Adipose tissue (tissue), 3 donors: Measurements from ENCODE around the gene FIGNL1. TPM values are rescaled to one million over a fixed set of nuclear protein-coding genes. Genes with fewer than 3 reads are reported as not detected.

ENCODE experiments used
- H3K27ac ChIP-seq: one replicate; pipeline ENCODE4 v1.5.1; 2013; ENCODE audit warnings: low read depth, low read length
- WGBS, 3 donors: extraction: QIAGEN DNeasy Blood & Tissue Kit; methylation state at CpG; one replicate each; pipeline ENCODE4 v1.1.7; 2013; 5-methylcytosine and 5-hydroxymethylcytosine counted together
- polyA plus RNA-seq, 3 donors: library from polyadenylated mRNA; stranded (reverse); fragments of 200-250 nt; gene quantifications; one replicate each; pipeline ENCODE4 v1.2.3, GENCODE V29; 2013
- donor health status: healthy with polysubstance abuse.
- donor health status: Bipolar disorder and iron deficiency.
- donor health status: healthy.

The FIGNL1 gene, protein sequence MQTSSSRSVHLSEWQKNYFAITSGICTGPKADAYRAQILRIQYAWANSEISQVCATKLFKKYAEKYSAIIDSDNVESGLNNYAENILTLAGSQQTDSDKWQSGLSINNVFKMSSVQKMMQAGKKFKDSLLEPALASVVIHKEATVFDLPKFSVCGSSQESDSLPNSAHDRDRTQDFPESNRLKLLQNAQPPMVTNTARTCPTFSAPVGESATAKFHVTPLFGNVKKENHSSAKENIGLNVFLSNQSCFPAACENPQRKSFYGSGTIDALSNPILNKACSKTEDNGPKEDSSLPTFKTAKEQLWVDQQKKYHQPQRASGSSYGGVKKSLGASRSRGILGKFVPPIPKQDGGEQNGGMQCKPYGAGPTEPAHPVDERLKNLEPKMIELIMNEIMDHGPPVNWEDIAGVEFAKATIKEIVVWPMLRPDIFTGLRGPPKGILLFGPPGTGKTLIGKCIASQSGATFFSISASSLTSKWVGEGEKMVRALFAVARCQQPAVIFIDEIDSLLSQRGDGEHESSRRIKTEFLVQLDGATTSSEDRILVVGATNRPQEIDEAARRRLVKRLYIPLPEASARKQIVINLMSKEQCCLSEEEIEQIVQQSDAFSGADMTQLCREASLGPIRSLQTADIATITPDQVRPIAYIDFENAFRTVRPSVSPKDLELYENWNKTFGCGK
- 1 to 10 TPM; 1.3 to 5.4 (median 2.9) TPM for polyA plus RNA-seq

DNA sequence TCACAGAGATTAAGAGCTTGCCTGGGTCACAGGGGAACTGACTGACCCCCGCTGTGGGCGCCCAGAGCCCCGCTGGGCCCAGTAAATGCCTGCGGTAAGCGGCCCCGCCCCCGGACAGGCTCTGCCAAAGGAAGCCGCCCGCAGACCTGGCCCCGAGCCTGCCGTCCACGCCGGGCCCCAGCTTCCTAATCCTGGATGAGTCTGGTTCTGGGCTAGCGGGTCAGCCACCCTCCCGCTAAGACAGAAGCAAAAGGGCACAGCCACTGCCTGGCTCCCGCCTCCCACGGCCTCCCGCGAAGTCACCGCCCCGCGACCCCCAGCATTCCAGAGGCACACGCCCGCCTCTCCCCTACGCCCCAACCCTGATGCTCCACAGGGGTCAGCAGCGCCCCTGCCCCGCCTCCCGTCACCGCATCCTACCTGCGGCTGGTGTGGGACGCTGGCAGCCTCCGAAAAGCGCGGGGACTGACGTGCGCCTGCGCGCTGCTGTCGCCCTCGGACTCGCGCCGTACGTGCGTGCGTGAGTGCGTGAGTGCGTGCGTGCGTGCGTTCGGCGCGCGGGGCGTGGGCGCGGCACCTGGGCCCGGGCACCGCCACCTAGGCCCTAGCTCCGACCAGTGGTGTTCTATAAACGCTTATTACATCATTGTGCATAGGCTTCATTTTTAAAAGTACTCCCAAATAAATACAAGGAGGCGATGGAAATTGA is at the start of gene FIGNL1:
FIGNL1 (minus strand) TSS at position 470 of the 709 bp plus-strand sequence. CDS start 3,063 bp downstream, outside the sequence.
- no peak within 1 kb of the TSS for H3K27ac ChIP-seq
- WGBS, 3 donors, result 0 to 1% (median 1%) methylated on average over 62 to 63 of the region's 63 CpGs

DNA sequence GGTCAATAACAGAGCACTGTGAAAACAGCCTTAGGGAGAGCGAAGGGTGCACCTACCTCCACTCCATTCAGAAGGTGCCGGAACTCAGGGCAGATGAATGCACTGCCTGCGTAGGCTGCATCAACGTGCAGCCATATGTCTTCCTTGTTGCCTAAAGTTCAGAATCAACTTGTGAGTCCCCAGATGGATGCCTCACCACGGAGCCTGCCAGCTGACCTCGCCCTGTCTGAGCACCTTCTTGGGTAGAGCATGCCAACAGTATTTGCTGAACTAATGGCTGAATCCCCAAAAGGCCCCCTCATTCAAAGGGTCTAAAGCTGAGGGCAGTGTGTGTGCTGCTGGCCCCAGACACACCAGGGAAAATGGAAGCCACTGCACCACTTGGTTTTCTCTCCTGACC is 48.9 kb upstream of the FIGNL1 start:
- no peak overlapping the region for H3K27ac ChIP-seq
- WGBS, 3 donors, result 94 to 98% (median 97%) methylated on average over 6 of the region's 6 CpGs

DNA sequence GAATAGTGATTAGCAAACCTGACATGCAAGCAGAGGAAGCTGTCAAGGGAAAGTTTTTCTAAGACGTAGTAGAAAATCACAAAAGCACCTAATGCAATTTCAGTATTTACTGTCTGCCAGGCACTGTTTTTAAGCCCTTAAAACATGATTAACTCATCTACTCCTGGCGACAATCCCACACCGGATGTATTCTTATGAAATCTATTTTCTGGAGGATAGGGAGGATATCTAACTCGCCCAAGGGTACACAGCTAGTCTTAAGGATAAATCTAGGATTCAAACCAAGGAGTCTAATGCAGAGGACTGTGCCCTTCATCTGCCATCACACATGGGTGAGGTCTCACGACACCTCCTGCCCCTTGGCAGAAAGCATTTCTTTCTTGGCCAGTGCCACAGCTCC is 47.8 kb upstream of the FIGNL1 start:
- WGBS, 3 donors, result 43 to 69% (median 46%) methylated on average over 5 of the region's 5 CpGs

DNA sequence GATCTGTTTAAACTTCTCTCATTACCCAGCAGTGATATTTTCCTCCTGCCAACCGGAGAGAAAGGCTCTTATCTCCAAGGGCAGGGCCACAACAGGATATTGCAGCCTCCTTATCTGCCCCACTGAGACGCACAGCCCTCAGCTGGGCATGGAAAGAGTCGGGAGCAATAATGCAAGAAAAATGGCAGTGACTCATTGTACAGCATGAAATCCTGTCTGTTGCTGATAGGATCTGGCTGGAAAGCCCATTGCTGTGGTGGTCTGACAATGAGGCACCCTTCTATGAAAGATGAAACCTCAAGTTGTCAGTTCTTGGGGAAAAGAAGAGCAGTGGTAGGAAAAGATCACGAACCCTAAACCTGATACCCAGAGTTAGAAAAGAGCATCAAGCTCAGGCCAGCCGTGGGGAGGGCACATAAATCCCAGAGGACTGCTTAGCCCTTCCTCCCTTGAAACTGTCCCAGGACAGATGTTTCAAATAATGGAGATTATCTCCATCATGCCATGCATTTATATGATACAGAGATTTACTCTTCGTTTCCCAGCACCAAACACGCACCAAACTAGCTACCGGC is 47.0 kb upstream of the FIGNL1 start:
- H3K27ac ChIP-seq, result no peak overlapping the region
- WGBS, 3 donors, result 43 to 56% (median 55%) methylated on average over 8 of the region's 8 CpGs

More for the DNA sequence above, 47.8 kb upstream of the FIGNL1 start:
- no peak overlapping the region for H3K27ac ChIP-seq

DNA sequence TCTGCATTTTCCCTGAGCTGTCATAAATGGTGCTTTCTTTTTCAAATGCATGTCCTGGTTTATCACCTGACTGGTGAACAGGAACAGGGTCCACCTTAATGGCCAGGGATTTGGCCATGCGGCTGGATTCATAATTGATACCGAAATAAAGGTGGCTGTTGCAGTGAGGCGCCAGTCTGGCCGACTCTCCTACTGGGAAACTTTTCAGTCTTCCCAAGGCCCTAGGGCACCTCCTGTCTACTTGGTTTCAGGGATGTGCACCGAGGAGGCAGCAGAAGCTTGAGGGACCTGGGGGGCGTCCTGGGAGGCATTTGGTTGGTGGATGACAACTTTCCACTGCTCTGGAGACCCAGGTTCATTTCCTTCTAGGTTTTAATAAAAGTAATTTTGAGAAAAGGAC is 46.4 kb upstream of the FIGNL1 start:
- WGBS, 3 donors, result 63 to 81% (median 66%) methylated on average over 6 of the region's 6 CpGs
- no peak overlapping the region for H3K27ac ChIP-seq

DNA sequence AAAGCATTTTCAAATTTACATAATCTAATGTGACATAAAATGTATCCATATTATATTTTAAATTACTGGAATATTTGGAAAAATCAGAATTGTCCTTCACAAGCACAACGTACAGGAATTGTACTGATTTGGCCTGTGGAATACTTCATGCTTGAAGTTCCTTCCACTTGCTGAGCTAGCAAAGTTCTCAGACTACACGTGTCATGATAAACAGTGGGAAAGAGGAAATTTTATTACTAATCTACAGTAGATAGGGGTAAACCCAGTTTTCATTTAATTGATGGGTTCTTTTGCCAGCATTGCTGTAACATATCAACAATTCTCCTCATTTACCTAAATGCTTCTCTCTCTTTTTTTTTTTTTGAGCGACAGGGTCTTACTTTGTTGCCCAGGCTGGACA is 45.6 kb upstream of the FIGNL1 start:
- WGBS, 3 donors, result 66 to 82% (median 68%) methylated on average over 3 of the region's 3 CpGs
- H3K27ac ChIP-seq, result no peak overlapping the region

DNA sequence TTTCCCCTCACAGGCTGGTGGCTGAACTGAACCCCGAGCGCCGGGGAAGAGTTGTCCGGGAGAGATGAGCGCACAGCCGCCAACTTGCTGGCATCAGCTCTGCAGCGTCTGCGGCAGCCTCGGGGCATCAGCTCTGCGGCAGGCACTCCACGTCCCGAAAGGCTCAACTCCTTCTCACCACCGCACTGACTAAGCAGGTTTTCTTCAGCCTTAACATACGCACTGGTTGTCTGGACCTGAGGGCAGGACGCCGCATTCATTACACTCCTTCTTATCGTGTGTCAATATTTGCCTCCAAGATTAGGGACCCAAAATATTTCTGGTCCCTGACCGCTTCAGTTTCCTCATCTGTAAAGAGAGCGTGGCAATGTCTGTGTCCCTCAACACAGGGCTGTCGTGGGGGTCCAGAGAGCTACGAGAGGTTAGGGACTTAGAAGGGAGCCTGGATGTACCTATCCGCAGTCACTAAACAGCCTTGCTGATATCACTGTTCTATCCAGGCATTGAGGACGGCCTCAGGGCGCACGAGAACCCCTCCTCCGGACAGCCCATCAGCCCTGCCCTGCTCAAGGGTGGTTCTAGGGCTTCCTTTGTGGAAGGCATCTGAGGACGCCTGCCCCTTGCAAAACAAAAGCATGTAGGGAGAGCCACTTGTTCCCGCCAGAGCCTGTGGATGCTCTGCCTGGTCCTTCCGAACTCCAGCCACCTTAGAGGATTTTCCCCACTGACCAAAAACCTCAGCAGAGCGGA is 42.8 kb upstream of the FIGNL1 start:
- H3K27ac ChIP-seq, result no peak overlapping the region
- WGBS, 3 donors, result 89 to 95% (median 94%) methylated on average over 30 of the region's 30 CpGs

DNA sequence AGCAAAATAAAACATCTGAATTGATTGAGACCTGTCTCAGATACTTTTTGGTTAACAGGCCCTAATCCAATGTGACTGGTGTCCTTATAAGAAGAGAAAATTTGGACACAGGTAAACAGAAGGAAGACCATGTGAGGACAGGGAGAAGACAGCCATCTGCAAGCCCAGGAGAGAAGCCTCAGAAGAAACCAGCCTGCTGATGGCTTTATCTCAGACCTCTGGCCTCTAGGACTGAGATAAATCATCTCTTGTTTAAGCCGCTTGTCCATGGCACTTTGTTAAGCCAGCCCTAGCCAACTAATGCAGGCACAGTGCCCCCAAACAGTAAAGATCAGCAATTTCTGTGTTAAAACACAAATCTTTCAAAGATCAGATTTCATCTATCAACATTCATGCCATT is 41.8 kb upstream of the FIGNL1 start:
- no peak overlapping the region for H3K27ac ChIP-seq
- 88 to 100% (median 91%) methylated on average over 1 of the region's 1 CpG for WGBS, 3 donors

DNA sequence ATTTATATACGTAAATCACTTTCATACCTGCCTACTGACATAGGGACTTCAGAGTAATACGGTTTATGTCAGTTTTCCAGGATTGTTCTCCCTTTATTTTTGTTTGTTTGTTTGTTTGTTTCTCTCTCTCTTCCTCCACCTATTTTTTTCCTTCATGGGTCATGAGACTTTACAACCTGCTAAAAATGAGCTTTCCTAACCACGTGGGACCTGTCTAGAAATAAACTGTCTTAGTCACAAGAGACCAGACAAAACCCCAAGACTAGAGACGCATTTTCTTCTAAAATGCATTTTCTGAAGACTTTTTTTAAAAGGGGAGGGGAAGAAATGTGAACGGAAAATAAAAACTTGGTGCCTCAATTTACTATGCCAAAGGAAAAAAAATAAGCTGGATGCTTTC is 41.1 kb upstream of the FIGNL1 start:
- H3K27ac ChIP-seq, result no peak overlapping the region
- 64 to 84% (median 67%) methylated on average over 5 of the region's 5 CpGs for WGBS, 3 donors

DNA sequence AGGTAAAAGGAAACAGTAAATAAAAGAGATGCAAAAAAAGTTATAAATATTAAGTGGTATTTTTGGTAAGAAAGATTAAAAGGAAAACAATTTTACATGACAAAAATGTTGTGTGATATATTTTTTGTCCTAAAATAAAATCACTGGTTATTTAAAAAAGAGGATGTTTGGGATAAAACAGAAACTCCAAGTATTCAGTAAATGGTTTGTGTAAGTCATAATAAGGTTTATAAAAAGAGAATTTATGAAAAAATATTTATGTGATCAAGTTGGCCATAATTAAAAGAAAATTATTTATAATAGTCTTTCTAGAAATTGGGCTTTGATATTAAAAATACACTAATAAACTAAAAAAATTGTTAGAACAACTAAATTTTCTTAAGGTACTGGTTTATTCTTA is 38.2 kb upstream of the FIGNL1 start:
- no peak overlapping the region for H3K27ac ChIP-seq

DNA sequence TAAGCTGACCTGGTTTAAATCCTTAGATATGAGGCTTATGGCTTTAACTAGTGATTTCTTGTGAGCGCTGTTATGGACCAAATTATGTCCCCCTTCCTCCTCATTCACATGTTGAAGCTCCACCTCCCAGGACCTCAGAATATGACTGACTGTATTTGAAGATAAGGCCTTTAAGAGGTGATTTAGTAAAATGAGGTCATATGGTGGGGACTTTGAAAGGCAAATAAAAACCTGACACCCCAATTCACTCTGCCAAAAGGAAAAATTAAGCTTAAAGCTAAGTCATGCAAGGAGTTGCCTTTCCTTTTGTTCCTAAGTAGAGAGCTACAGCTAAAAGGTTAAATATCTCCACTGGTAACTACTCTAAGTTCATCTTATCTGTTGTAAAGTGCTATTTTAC is 36.4 kb upstream of the FIGNL1 start:
- WGBS, 3 donors, result 96 to 100% (median 96%) methylated on average over 1 of the region's 1 CpG

DNA sequence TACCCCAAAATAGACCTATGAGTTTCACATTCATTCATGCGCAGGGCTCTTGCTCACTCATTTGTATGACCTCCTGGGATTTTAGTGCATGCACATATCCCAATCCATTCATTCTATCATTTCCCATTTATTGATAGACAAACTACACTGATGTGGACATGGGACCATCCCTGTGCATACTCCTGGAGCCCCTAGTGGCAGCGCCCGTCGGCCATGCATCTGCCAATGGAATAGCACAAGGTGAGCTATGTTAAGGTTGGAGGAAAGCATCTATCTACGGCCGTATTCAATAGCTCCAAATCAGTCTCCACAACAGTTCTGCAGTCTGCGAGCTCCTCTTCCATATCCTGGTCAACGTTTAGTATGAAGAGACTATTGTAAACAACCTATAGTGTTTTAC is 31.7 kb upstream of the FIGNL1 start:
- H3K27ac ChIP-seq, result no peak overlapping the region
- WGBS, 3 donors, result 87 to 90% (median 87%) methylated on average over 8 of the region's 8 CpGs

More for the DNA sequence above, 36.4 kb upstream of the FIGNL1 start:
- H3K27ac ChIP-seq, result no peak overlapping the region

DNA sequence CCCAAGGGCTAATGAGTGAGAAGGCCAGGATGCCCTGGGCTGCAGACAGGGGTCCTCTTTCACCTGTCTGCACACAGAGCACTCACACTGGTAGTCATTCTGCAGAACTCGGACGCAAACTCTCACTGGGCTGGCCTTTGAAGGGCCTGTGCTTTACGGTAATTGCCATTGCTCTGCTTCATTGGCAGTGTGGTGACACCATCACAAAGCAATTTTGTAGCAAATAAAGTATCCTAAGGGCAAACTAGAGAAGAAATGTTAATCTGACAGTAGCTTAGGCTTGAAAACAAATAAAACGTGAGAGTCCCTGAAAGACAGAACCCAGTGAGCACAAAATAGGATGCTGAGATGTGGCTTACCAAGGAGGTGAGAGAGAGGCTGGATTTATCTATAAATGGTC is 30.6 kb upstream of the FIGNL1 start:
- 46 to 77% (median 47%) methylated on average over 4 of the region's 4 CpGs for WGBS, 3 donors
- no peak overlapping the region for H3K27ac ChIP-seq

DNA sequence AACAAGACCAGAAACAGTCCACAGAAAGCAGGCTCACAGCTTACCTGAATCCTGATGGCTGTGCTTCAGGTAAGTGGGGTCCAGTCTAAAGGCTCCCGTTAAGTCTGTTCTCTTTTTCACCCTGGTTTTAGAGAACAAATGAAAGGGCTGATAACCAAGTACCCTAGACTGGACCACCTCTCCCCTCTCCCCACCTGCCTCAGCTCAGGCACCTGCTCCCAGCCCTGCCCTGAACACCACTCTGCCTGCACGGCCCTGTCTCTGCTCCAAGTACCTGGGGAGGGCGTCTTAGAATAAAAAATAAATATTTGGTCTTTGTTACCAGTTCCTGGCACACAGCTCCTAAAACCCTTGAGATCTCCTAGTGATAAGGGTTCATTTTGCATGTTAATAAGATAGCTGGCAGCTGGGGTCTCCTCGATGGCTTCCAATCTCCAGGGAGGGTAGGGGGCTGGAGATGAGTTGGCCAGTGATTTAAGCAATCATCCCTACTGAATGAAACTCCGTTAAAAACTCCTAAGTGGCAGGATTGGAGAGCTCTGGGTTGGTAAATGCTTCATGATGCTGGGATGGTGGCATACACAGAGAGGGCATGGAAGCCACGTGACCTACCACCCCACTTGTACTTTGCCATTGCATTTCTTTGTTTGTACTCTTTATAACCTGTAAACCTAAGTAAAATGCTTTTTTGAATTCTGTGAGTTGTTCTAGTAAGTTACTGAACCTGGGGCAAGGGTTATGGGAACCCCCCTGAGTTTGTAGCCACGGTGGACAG is 29.8 kb upstream of the FIGNL1 start:
- 73 to 82% (median 82%) methylated on average over 7 of the region's 7 CpGs for WGBS, 3 donors
- no peak overlapping the region for H3K27ac ChIP-seq

DNA sequence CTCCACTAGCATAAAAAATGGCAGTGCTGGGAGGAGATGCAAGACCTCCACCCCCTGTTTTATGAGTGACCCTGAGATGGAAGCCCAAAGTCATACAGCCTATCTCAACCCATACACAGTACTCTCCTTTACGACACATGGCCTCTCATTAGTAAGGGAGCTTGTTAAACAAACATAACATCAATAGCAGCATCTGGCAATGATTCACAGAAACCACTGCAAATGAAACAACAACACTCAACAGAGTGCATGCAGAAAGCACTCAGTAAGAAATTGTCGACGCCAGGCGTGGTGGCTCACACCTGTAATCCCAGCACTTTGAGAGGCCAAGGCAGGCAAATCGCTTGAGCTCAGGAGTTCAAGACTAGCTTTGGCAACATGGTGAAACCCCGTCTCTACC is 27.5 kb upstream of the FIGNL1 start:
- no peak overlapping the region for H3K27ac ChIP-seq
- 77 to 85% (median 80%) methylated on average over 6 of the region's 6 CpGs for WGBS, 3 donors

DNA sequence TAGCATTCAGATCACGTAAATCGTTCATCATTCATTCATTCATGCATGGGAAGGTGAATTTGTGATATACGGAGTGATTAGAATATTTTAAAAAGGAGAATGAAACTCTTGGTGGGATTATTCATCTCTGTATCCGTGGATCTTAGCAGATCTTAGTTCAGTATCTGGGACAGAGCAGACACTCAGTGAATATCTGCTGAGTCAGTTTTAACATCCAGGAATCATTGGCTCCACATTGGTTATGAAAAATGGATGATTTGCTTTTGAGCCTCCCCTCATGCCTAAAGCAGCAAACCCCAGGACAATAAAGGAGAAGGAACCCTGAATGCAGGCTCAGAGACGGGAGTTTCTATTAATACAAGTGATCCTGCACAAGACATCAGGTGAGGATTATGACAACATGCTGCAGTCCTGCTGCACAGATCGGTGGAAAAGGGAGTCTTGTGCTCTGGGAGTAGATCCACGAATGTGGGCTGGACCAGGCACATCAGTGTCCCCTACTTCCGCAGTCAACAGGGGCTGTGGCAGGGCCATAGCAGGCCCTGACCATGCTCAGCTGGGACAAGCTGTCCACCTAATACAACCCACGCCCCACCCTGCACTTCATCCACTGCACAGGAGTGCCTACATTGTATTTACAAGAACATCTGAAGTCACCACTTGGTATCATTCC is 26.9 kb upstream of the FIGNL1 start:
- no peak overlapping the region for H3K27ac ChIP-seq
- WGBS, 3 donors, result 92 to 97% (median 92%) methylated on average over 9 of the region's 9 CpGs

DNA sequence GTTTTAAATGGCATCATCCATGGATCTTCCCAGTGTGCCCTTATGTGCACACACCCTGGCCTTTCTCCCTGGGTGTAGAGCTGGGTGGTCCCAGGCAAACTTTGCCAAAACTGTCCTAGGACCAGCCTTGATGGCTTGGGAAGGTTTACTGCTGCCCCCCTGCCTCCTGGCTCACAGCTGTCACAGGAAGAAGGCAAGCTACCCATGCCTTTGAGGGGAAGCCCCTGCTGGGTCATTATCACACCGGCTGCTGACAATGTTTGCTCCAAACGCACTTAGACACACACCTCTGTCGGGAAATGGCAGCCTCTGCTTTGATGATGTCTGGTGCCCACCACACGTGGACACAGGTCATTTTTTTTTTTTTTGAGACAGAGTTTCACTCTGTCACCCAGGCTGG is 25.2 kb upstream of the FIGNL1 start:
- 32 to 65% (median 33%) methylated on average over 4 of the region's 4 CpGs for WGBS, 3 donors
- H3K27ac ChIP-seq, result no peak overlapping the region
